GM12878 (cell line): Measurements from ENCODE around the gene ZNF407. TPM values are rescaled to one million over a fixed set of nuclear protein-coding genes. Genes with fewer than 3 reads are reported as not detected.

ENCODE experiments used
- BHLHE40 ChIP-seq, 2 experiments: fragments of 450-650 bp in 1 of 2; IDR thresholded peaks; 2 replicates each; pipeline ENCODE4 v1.6.1; 2011 to 2017; ENCODE audit warnings: low read depth in 2 of 2, borderline replicate concordance in 1 of 2, improper control_type of control experiment in 1 of 2, low read length in 1 of 2, mild to moderate bottlenecking in 1 of 2
- CHD2 ChIP-seq: IDR thresholded peaks from 2 replicates; pipeline ENCODE4 v1.6.1; 2011; ENCODE audit warnings: low read depth, low read length, improper control_type of control experiment, borderline replicate concordance
- CHD4 ChIP-seq: fragments of 200-600 bp; sonication (generic); IDR thresholded peaks from 2 replicates; pipeline ENCODE4 v1.6.1; 2016; ENCODE audit warnings: mild to moderate bottlenecking
- HDAC2 ChIP-seq: fragments of 200-600 bp; sonication (generic); IDR thresholded peaks from 2 replicates; pipeline ENCODE4 v1.6.1; 2017
- MEF2B ChIP-seq: fragments of 450-650 bp; IDR thresholded peaks from 2 replicates; pipeline ENCODE4 v1.6.1; 2018; ENCODE audit warnings: mild to moderate bottlenecking, moderate library complexity; ENCODE audit not compliant: partially characterized antibody, poor library complexity, severe bottlenecking
- NFXL1 ChIP-seq: fragments of 450-650 bp; IDR thresholded peaks from 2 replicates; pipeline ENCODE4 v1.6.1; 2017; ENCODE audit warnings: antibody characterized with exemption, mild to moderate bottlenecking, borderline replicate concordance
- NFYB ChIP-seq: IDR thresholded peaks from 2 replicates; pipeline ENCODE4 v1.6.1; 2011; ENCODE audit warnings: low read depth, mild to moderate bottlenecking, low read length, improper control_type of control experiment, moderate library complexity; ENCODE audit not compliant: insufficient read depth
- NR2C1 ChIP-seq: fragments of 450-650 bp; IDR thresholded peaks from 2 replicates; pipeline ENCODE4 v1.6.1; 2017; ENCODE audit warnings: antibody characterized with exemption, mild to moderate bottlenecking, moderate library complexity
- PAX8 ChIP-seq: fragments of 450-650 bp; IDR thresholded peaks from 2 replicates; pipeline ENCODE4 v1.6.1; 2017; ENCODE audit warnings: mild to moderate bottlenecking, moderate library complexity
- POLR2AphosphoS5 ChIP-seq: IDR thresholded peaks from 2 replicates; pipeline ENCODE4 v1.6.1; 2011; ENCODE audit warnings: mild to moderate bottlenecking, low read length, inconsistent platforms
- SMAD1 ChIP-seq: fragments of 450-650 bp; IDR thresholded peaks from 2 replicates; pipeline ENCODE4 v1.6.1; 2018; ENCODE audit warnings: mild to moderate bottlenecking, low read depth; ENCODE audit not compliant: partially characterized antibody
- SREBF1 ChIP-seq: IDR thresholded peaks from 2 replicates; pipeline ENCODE4 v1.6.1; 2012; ENCODE audit warnings: mild to moderate bottlenecking, low read length
- SREBF2 ChIP-seq: IDR thresholded peaks from 2 replicates; pipeline ENCODE4 v1.6.1; 2012; ENCODE audit warnings: mild to moderate bottlenecking, low read length
- STAT1 ChIP-seq: fragments of 450-650 bp; conservative IDR thresholded peaks from 2 replicates; pipeline ENCODE4 v1.6.1; 2014; ENCODE audit warnings: antibody characterized with exemption, mild to moderate bottlenecking
- STAT3 ChIP-seq: IDR thresholded peaks from 2 replicates; pipeline ENCODE4 v1.6.1; 2011; ENCODE audit warnings: low read depth, low read length, improper control_type of control experiment
- ZNF274 ChIP-seq: IDR thresholded peaks from one replicate; pipeline ENCODE4 v1.8.0; 2011; ENCODE audit not compliant: insufficient read length, insufficient read depth
- ZNF687 ChIP-seq: fragments of 450-650 bp; IDR thresholded peaks from 2 replicates; pipeline ENCODE4 v1.6.1; 2017; ENCODE audit warnings: mild to moderate bottlenecking, moderate library complexity
- ZZZ3 ChIP-seq: IDR thresholded peaks from 2 replicates; pipeline ENCODE4 v1.6.1; 2011; ENCODE audit warnings: low read depth; ENCODE audit not compliant: control insufficient read depth, insufficient read length
- polyA plus RNA-seq, 11 experiments: library from polyadenylated mRNA; depleted of rRNA in 4 of 11; unstranded in 6 of 11; stranded (reverse) in 5 of 11; fragments of >200 nt; fragmentation: Nextera tagmentation in 4 of 11; fragmentation: Illumina TruSeq in 1 of 11; extraction: Ambion mirVana in 4 of 11; extraction: Trizol in 1 of 11; gene quantifications; 1 replicate in 1 of 11; 2 replicates in 10 of 11; pipeline versions ENCODE4 v1.2.1 to v1.2.3, GENCODE V29; 2011 to 2016; ENCODE audit warnings: inconsistent platforms in 2 of 11, missing spikeins in 2 of 11, low read depth in 1 of 11
- total RNA-seq, 4 experiments: library from RNA; depleted of rRNA in 3 of 4; stranded (reverse); fragments of >200 nt in 3 of 4; fragmentation: Illumina TruSeq in 1 of 4; extraction: Trizol in 1 of 4; gene quantifications; 2 replicates each; pipeline versions ENCODE4 v1.2.1 to v1.2.3, GENCODE V29; 2013 to 2021
- TF ChIP-seq, protein P1 (sequence below), 3 experiments: IDR thresholded peaks in 2 of 3; conservative IDR thresholded peaks in 1 of 3; 2 replicates each; pipeline ENCODE4 v1.5.1; 2011; ENCODE audit warnings: low read depth in 3 of 3, low read length in 3 of 3, mild to moderate bottlenecking in 3 of 3, control low read depth in 2 of 3, moderate library complexity in 2 of 3, inconsistent platforms in 1 of 3, mixed read lengths in 1 of 3; ENCODE audit not compliant: control insufficient read depth in 2 of 3, insufficient read depth in 1 of 3; ENCODE audit errors: extremely low read depth in 1 of 3
- TF ChIP-seq, protein P2 (sequence below): fragments of 450-650 bp; IDR thresholded peaks from 2 replicates; pipeline ENCODE4 v1.6.1; 2018; ENCODE audit warnings: borderline replicate concordance, mild to moderate bottlenecking; ENCODE audit not compliant: partially characterized antibody
- TF ChIP-seq, protein P3 (sequence below): IDR thresholded peaks from 2 replicates; pipeline ENCODE4 v1.6.1; 2011; ENCODE audit warnings: mild to moderate bottlenecking, low read depth, low read length, moderate library complexity; ENCODE audit not compliant: insufficient replicate concordance

Gene ZNF407
- total and polyA plus RNA-seq, 10 of the 15 experiments (the other 5 are each of a cell fraction or from before 2014, with no cell fraction given): 0.69 to 11.6 (median 5.3) TPM

- TF ChIP-seq, protein P1, sequence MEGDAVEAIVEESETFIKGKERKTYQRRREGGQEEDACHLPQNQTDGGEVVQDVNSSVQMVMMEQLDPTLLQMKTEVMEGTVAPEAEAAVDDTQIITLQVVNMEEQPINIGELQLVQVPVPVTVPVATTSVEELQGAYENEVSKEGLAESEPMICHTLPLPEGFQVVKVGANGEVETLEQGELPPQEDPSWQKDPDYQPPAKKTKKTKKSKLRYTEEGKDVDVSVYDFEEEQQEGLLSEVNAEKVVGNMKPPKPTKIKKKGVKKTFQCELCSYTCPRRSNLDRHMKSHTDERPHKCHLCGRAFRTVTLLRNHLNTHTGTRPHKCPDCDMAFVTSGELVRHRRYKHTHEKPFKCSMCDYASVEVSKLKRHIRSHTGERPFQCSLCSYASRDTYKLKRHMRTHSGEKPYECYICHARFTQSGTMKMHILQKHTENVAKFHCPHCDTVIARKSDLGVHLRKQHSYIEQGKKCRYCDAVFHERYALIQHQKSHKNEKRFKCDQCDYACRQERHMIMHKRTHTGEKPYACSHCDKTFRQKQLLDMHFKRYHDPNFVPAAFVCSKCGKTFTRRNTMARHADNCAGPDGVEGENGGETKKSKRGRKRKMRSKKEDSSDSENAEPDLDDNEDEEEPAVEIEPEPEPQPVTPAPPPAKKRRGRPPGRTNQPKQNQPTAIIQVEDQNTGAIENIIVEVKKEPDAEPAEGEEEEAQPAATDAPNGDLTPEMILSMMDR (IDR thresholded peaks at IDR 0.05 in 2 of 3, conservative IDR thresholded peaks at IDR 0.05 in 1 of 3; ENCODE audit: control insufficient read depth in 2 of 3, extremely low read depth in 1 of 3, insufficient read depth in 1 of 3, low read depth in 3 of 3, low read length in 3 of 3): 0 out of 6 replicates have a peak, but pooled peaks of 1 of the 3 experiments have one; percentile 0
- TF ChIP-seq POLR2AphosphoS5 (no peak), STAT1 (no peak), SREBF2 (no peak), SMAD1 (no peak), CHD2 (no peak), BHLHE40 (IDR thresholded peaks at IDR 0.05; ENCODE audit: borderline replicate concordance in 1 of 2, low read depth in 2 of 2, low read length in 1 of 2) (peak; percentile 65 to 78; a peak in 3 of 4 replicates), STAT3 (no peak), SREBF1 (no peak), MEF2B (no peak), NR2C1 (no peak), ZNF274 (no peak), NFYB (no peak), ZNF687 (0 out of 2 replicates have a peak, but pooled peaks have one; percentile 27), CHD4 (no peak), ZZZ3 (no peak), PAX8 (no peak), HDAC2 (no peak), NFXL1 (no peak)
- TF ChIP-seq, protein P2, sequence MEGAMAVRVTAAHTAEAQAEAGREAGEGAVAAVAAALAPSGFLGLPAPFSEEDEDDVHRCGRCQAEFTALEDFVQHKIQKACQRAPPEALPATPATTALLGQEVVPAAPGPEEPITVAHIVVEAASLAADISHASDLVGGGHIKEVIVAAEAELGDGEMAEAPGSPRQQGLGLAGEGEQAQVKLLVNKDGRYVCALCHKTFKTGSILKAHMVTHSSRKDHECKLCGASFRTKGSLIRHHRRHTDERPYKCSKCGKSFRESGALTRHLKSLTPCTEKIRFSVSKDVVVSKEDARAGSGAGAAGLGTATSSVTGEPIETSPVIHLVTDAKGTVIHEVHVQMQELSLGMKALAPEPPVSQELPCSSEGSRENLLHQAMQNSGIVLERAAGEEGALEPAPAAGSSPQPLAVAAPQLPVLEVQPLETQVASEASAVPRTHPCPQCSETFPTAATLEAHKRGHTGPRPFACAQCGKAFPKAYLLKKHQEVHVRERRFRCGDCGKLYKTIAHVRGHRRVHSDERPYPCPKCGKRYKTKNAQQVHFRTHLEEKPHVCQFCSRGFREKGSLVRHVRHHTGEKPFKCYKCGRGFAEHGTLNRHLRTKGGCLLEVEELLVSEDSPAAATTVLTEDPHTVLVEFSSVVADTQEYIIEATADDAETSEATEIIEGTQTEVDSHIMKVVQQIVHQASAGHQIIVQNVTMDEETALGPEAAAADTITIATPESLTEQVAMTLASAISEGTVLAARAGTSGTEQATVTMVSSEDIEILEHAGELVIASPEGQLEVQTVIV: no peak
- TF ChIP-seq, protein P3, sequence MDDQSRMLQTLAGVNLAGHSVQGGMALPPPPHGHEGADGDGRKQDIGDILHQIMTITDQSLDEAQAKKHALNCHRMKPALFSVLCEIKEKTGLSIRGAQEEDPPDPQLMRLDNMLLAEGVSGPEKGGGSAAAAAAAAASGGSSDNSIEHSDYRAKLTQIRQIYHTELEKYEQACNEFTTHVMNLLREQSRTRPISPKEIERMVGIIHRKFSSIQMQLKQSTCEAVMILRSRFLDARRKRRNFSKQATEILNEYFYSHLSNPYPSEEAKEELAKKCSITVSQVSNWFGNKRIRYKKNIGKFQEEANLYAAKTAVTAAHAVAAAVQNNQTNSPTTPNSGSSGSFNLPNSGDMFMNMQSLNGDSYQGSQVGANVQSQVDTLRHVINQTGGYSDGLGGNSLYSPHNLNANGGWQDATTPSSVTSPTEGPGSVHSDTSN: no peak
Observed at GRCh38 chr18:74795751-74796150, 198.1 kb downstream of the ZNF407 start (continued).
